Caco-2 (cell line): ENCODE measurements around the gene KRT3. TPM values are rescaled to one million over a fixed set of nuclear protein-coding genes. Genes with fewer than 3 reads are reported as not detected.
A peak's percentile ranks its signal among the peaks of the same experiment; 100 is the strongest.

Experiments used
- BruUV-seq: library from RNA; stranded (reverse); fragments of 400-500 nt; replicated peaks from 2 replicates; lab custom pipeline; 2021; lab: Mats Ljungman, UMichigan
- CTCF ChIA-PET: fragments of 300-600 bp; sonication (Branson Sonifier 250); formaldehyde crosslinking; loops from one replicate; lab custom pipeline; 2022; ENCODE audit warnings: antibody characterized with exemption; lab: Charles Lee
- POLR2A ChIA-PET: fragments of 300-600 bp; sonication (Branson Sonifier 250); formaldehyde crosslinking; loops from one replicate; lab custom pipeline; 2022; ENCODE audit warnings: antibody characterized with exemption; lab: Charles Lee
- DNase-seq, 2 experiments: peaks; one replicate each; pipeline versions ENCODE4 v3.0.0 to v3.0.0-alpha.2; 2020 to 2022
- H3K27me3 ChIP-seq: replicated peaks from 2 replicates; pipeline ENCODE4 v1.6.0; 2011; ENCODE audit warnings: low read length; ENCODE audit not compliant: control insufficient read depth, insufficient read depth
- H3K36me3 ChIP-seq: 2 replicates; pipeline ENCODE4 v1.5.1; 2011; ENCODE audit warnings: low read length; ENCODE audit not compliant: control insufficient read depth, insufficient read depth
- H3K4me1 ChIP-seq: fragments of 250-450 bp; sonication (Bioruptor Pico); 2 replicates; pipeline ENCODE4 v1.5.1; 2020; ENCODE audit warnings: mild to moderate bottlenecking
- H3K4me3 ChIP-seq: 2 replicates; pipeline ENCODE4 v1.5.1; 2011; ENCODE audit warnings: low read depth, mild to moderate bottlenecking, control low read depth, low read length
- H3K9me3 ChIP-seq: fragments of 250-450 bp; sonication (Bioruptor Pico); 2 replicates; pipeline ENCODE4 v1.5.1; 2020; ENCODE audit warnings: mild to moderate bottlenecking, moderate library complexity
- H3K27ac Mint-ChIP-seq: one replicate; pipeline ENCODE4 v1.8.0; 2022; ENCODE audit warnings: mixed read lengths; ENCODE audit not compliant: unreplicated experiment
- H3K27me3 Mint-ChIP-seq: one replicate; pipeline ENCODE4 v1.8.0; 2022; ENCODE audit warnings: mixed read lengths; ENCODE audit not compliant: insufficient read depth, unreplicated experiment
- H3K36me3 Mint-ChIP-seq: one replicate; pipeline ENCODE4 v1.8.0; 2022; ENCODE audit warnings: mild to moderate bottlenecking, mixed read lengths; ENCODE audit not compliant: insufficient read depth, unreplicated experiment
- H3K4me1 Mint-ChIP-seq: one replicate; pipeline ENCODE4 v1.8.0; 2022; ENCODE audit warnings: low read depth, mixed read lengths; ENCODE audit not compliant: unreplicated experiment
- H3K4me3 Mint-ChIP-seq: one replicate; pipeline ENCODE4 v1.8.0; 2022; ENCODE audit warnings: mild to moderate bottlenecking, moderate library complexity, mixed read lengths; ENCODE audit not compliant: unreplicated experiment
- H3K9me3 Mint-ChIP-seq: one replicate; pipeline ENCODE4 v1.8.0; 2022; ENCODE audit warnings: mixed read lengths; ENCODE audit not compliant: unreplicated experiment
- CTCF ChIP-seq, 2 experiments: fragments of 200-600 bp in 1 of 2; IDR thresholded peaks; 1 replicate in 1 of 2; 2 replicates in 1 of 2; pipeline versions ENCODE4 v1.5.1 to v1.8.0; 2011 to 2022; ENCODE audit warnings: antibody characterized with exemption in 1 of 2, control low read depth in 1 of 2, inconsistent platforms in 1 of 2, low read depth in 1 of 2, low read length in 1 of 2, mild to moderate bottlenecking in 1 of 2, moderate library complexity in 1 of 2; ENCODE audit not compliant: insufficient read depth in 1 of 2, severe bottlenecking in 1 of 2, unreplicated experiment in 1 of 2
- intact Hi-C: fragments of 100-400 bp; cut with micrococcal nuclease; formaldehyde crosslinking; loops from one replicate; pipeline ENCODE4 v1.10.0; 2022; ENCODE audit not compliant: unreplicated experiment
- total RNA-seq: library from RNA; stranded (reverse); gene quantifications from 2 replicates; pipeline ENCODE4 v1.2.3, GENCODE V29; 2022

The KRT3 gene
- total RNA-seq, 1 experiment from 2014 or later, result not detected

GRCh38 chr12:52835271-52836041, 39.5 kb upstream of the KRT3 start:
- Histone ChIP-seq H3K36me3 (no peaks in the 10 kb centered on the region), H3K9me3 (no peaks in the 10 kb centered on the region), H3K4me1 (peaks cover 10% of the 10 kb centered on the region), H3K4me3 (no peak overlapping the region), H3K27me3 (no peaks in the 10 kb centered on the region)
- no peak for TF ChIP-seq CTCF (IDR thresholded peaks at IDR 0.05; ENCODE audit: insufficient read depth in 1 of 2, low read depth in 1 of 2, low read length in 1 of 2, severe bottlenecking in 1 of 2, unreplicated experiment in 1 of 2)
- H3K9me3 Mint-ChIP-seq, result no peaks in the 10 kb centered on the region
- CTCF ChIA-PET, result interaction anchor here (1.2 kb wide), 1 partner anchor 30 kb away, joined by 3 read pairs; no protein-coding TSS in a partner anchor
- H3K4me3 Mint-ChIP-seq, result no peak overlapping the region
- intact Hi-C loops, result no loop called here
- POLR2A ChIA-PET, result no interaction called here
- no peak overlapping the region for H3K27ac Mint-ChIP-seq
- H3K27me3 Mint-ChIP-seq, result peaks cover 5% of the 10 kb centered on the region
- no peaks in the 10 kb centered on the region for H3K36me3 Mint-ChIP-seq
- no TSS peak for BruUV-seq
- peaks cover 16% of the 10 kb centered on the region for H3K4me1 Mint-ChIP-seq
- DNase-seq, result no peak

GRCh38 chr12:52834727-52835001, 38.7 kb upstream of the KRT3 start:
- intact Hi-C loops, result no loop called here
- Mint-ChIP-seq H3K9me3 (no peaks in the 10 kb centered on the region), H3K27me3 (peaks cover 2% of the 10 kb centered on the region), H3K4me3 (no peak overlapping the region), H3K27ac (no peak overlapping the region), H3K4me1 (peaks cover 16% of the 10 kb centered on the region), H3K36me3 (no peaks in the 10 kb centered on the region)
- no peak for TF ChIP-seq CTCF (IDR thresholded peaks at IDR 0.05; ENCODE audit: insufficient read depth in 1 of 2, low read depth in 1 of 2, low read length in 1 of 2, severe bottlenecking in 1 of 2, unreplicated experiment in 1 of 2)
- ChIA-PET CTCF (no interaction called here), POLR2A (no interaction called here)
- Histone ChIP-seq H3K27me3 (no peaks in the 10 kb centered on the region), H3K36me3 (no peaks in the 10 kb centered on the region), H3K4me3 (no peak overlapping the region), H3K4me1 (peaks cover 10% of the 10 kb centered on the region), H3K9me3 (no peaks in the 10 kb centered on the region)
- no peak for DNase-seq
- no TSS peak for BruUV-seq

GRCh38 chr12:52833922-52834726, 38.2 kb upstream of the KRT3 start, which contains the start of gene KRT79:
KRT79 (minus strand) TSS chr12:52834311; CDS start chr12:52834260, 51 bp downstream.
- no peak for TF ChIP-seq CTCF (IDR thresholded peaks at IDR 0.05; ENCODE audit: insufficient read depth in 1 of 2, low read depth in 1 of 2, low read length in 1 of 2, severe bottlenecking in 1 of 2, unreplicated experiment in 1 of 2)
- CTCF ChIA-PET, result no interaction called here
- H3K4me1 Mint-ChIP-seq, result peaks cover 16% of the 10 kb centered on the region
- BruUV-seq, result no TSS peak
- H3K4me3 Mint-ChIP-seq, result no peak within 1 kb of the TSS
- POLR2A ChIA-PET, result no interaction called here
- peaks cover 2% of the 10 kb centered on the region for H3K27me3 Mint-ChIP-seq
- no peaks in the 10 kb centered on the region for H3K9me3 Mint-ChIP-seq
- H3K27ac Mint-ChIP-seq, result peak within 1 kb of the TSS; percentile 54
- Histone ChIP-seq H3K36me3 (no peaks in the 10 kb centered on the region), H3K27me3 (no peaks in the 10 kb centered on the region), H3K4me1 (peaks cover 10% of the 10 kb centered on the region), H3K9me3 (no peaks in the 10 kb centered on the region), H3K4me3 (no peak within 1 kb of the TSS)
- no peaks in the 10 kb centered on the region for H3K36me3 Mint-ChIP-seq
- intact Hi-C loops, result no loop called here
- no peak for DNase-seq
